Tibial nerve (tissue), 4 donors: ENCODE measurements around the gene C9orf72.

Experiments used
- EP300 ChIP-seq, 2 donors: sonication (generic); formaldehyde crosslinking; IDR thresholded peaks; one replicate each; pipeline ENCODE4 v1.6.1; 2017; ENCODE audit warnings: antibody characterized with exemption in 2 of 2, mild to moderate bottlenecking in 1 of 2
- POLR2A ChIP-seq, 2 donors: fragments of 450-650 bp; IDR thresholded peaks; one replicate each; pipeline ENCODE4 v1.6.1; 2017; ENCODE audit warnings: antibody characterized with exemption in 2 of 2, mild to moderate bottlenecking in 2 of 2, moderate library complexity in 2 of 2
- TF ChIP-seq, protein P1 (sequence below), 5 experiments: fragments of 200-600 bp in 3 of 5; fragments of 450-650 bp in 2 of 5; sonication (generic) in 3 of 5; IDR thresholded peaks; one replicate each; pipeline ENCODE4 v1.5.1; 2016 to 2019; ENCODE audit warnings: antibody characterized with exemption in 5 of 5, mild to moderate bottlenecking in 3 of 5, moderate library complexity in 2 of 5

DNA sequence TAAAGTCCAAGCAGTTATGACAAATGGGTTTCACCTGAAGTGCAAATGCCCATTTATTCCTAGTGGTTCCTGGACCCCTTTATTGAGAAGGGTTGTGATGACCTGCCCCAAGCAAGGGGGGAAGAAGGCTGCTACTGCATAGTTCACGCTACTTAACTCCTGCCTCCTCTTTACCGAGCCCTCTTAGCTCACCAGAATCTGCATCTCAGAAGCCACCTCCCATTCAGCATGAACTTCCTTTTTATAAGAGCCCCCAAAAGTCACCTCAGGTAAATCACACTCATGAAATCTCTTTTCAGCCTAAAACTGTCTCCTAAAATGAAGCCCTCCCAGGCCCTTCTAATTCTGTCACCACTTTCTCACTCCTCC, 26.6 kb upstream of the C9orf72 start:
- TF ChIP-seq POLR2A (IDR thresholded peaks at IDR 0.05) (no peak), EP300 (IDR thresholded peaks at IDR 0.05) (no peak)
- TF ChIP-seq, protein P1, sequence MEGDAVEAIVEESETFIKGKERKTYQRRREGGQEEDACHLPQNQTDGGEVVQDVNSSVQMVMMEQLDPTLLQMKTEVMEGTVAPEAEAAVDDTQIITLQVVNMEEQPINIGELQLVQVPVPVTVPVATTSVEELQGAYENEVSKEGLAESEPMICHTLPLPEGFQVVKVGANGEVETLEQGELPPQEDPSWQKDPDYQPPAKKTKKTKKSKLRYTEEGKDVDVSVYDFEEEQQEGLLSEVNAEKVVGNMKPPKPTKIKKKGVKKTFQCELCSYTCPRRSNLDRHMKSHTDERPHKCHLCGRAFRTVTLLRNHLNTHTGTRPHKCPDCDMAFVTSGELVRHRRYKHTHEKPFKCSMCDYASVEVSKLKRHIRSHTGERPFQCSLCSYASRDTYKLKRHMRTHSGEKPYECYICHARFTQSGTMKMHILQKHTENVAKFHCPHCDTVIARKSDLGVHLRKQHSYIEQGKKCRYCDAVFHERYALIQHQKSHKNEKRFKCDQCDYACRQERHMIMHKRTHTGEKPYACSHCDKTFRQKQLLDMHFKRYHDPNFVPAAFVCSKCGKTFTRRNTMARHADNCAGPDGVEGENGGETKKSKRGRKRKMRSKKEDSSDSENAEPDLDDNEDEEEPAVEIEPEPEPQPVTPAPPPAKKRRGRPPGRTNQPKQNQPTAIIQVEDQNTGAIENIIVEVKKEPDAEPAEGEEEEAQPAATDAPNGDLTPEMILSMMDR (IDR thresholded peaks at IDR 0.05), result no peak
